Omental fat pad (tissue), 4 donors: ENCODE data around the gene ROBO1. TPM values are rescaled to one million over a fixed set of nuclear protein-coding genes. Genes with fewer than 3 reads are reported as not detected.

ENCODE experiments used
- ATAC-seq: fragments of 150-250 bp; one replicate; pipeline ENCODE4 v1.9.1; 2016; ENCODE audit warnings: mild to moderate bottlenecking, moderate library complexity; ENCODE audit not compliant: low FRiP score
- DNase-seq: peaks from one replicate; pipeline ENCODE4 v3.0.0-alpha.2; 2019; ENCODE audit warnings: low spot score
- CTCF ChIP-seq, 3 donors: fragments of 450-650 bp; IDR thresholded peaks; one replicate each; pipeline ENCODE4 v1.5.1; 2016 to 2017; ENCODE audit warnings: antibody characterized with exemption in 3 of 3, mild to moderate bottlenecking in 3 of 3, moderate library complexity in 2 of 3
- total RNA-seq, 4 donors: library from RNA; depleted of rRNA; stranded (reverse); fragments of >200 nt; gene quantifications; one replicate each; pipeline ENCODE4 v1.1.0, GENCODE V29; 2016

Gene ROBO1
- total RNA-seq, 4 donors from 2014 or later: 13.7 to 34.2 (median 21.0) TPM

DNA sequence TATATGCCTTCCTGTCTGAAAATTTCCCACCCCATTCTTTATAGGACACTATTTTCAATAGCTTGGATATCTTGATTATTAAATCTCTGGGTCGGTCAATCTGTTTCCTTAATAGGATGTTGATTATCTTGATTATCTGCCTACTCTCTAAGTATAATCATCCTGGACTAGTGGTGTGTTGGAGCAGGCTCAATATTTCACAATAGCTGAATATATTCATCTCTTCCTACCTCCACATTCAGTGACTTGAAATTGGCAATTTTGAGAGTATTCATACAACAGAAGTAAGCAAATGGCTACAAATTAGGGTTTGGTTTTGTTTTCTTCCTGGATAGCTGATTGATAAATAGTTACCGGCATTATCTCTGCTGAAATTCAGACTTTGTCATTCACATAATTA lies 1162.6 kb downstream of the ROBO1 start:
- TF ChIP-seq CTCF (IDR thresholded peaks at IDR 0.05): no peak
- DNase-seq (no peak), ATAC-seq (no peak)

GRCh38 chr3:78604341-78604740 lies 1163.5 kb downstream of the ROBO1 start:
- TF ChIP-seq CTCF (IDR thresholded peaks at IDR 0.05): no peak
- ATAC-seq: no peak
- DNase-seq: no peak

GRCh38 chr3:78601249-78601648 lies 1166.5 kb downstream of the ROBO1 start:
- DNase-seq: no peak
- no peak for TF ChIP-seq CTCF (IDR thresholded peaks at IDR 0.05)
- no peak for ATAC-seq

DNA sequence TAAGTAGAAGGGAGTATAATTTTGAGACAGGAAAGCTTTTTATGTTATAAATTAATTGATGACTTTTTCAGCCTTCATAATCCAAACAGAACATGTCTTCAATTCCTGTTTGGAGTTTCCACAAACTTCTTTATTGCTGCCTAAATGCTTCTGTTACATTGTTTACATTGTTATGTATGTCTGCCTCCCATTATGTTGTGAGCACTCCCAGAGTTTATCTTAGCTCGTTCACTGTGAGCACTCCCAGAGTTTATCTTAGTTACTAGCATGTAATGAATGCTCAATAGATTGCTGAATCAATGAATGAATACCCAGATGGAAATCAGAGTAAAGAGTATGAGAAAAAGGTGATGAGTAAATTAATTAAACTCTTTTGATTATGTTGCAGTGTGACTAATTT lies 1178.0 kb downstream of the ROBO1 start:
- no peak for TF ChIP-seq CTCF (IDR thresholded peaks at IDR 0.05)
- DNase-seq (no peak), ATAC-seq (no peak)

GRCh38 chr3:78588906-78589621 lies 1178.7 kb downstream of the ROBO1 start:
- ATAC-seq: no peak
- no peak for TF ChIP-seq CTCF (IDR thresholded peaks at IDR 0.05)
- no peak for DNase-seq

DNA sequence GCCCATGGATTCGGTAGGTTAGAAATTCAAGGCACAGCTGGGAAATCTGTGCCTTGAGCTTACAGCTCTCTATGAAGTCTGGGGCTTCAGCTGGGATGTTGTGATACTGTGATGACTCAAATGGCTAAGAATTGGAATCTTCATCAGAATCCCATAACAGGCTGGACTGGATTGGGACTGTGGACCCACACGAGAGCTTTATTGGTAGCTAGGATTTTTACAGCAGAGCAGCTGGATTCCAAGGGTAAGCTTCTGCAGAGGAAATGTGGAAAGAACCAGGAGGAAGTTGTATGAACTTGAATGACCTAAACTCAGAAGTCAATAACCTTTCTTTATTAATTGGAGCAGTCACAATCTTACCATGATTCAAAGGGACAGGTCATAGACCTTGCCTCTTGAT lies 1187.1 kb downstream of the ROBO1 start:
- DNase-seq (no peak), ATAC-seq (no peak)
- TF ChIP-seq CTCF (IDR thresholded peaks at IDR 0.05): no peak

GRCh38 chr3:78571486-78571885 lies 1196.3 kb downstream of the ROBO1 start:
- TF ChIP-seq CTCF (IDR thresholded peaks at IDR 0.05): no peak
- DNase-seq (no peak), ATAC-seq (no peak)
